ENCODE results near the gene DIO2.

The DIO2 gene

DNA sequence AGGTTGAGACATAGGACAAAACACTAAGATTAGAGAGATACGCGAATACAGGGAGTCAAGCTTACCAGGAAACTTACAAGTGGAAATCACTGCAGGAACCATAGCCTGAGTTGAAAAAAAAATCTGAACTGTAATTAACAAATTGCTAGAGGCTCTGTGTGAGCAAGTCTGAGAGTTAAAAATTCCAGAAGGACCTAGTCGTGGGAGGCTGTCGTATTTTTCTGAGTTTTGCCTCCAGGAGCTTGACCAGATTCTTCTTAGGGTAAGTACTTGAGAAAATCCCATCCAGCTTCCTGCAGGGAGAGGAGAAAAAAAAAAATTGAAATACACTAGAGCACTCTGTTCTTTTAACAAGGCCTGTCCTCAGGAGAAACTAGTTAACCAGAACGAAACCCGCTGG is 22.7 kb downstream of the DIO2 start:
- no peak overlapping the region for H2BK5ac ChIP-seq (ENCODE audit: low read depth, low read length, poor library complexity, severe bottlenecking)
- H3K9ac ChIP-seq (ENCODE audit: low read length), result no peak overlapping the region

GRCh38 chr14:80186301-80186800 is 25.0 kb downstream of the DIO2 start:
- H2BK15ac ChIP-seq (ENCODE audit: low read depth, poor library complexity, severe bottlenecking), result no peak overlapping the region
- H3K18ac ChIP-seq (ENCODE audit: low read depth in 1 of 2, low read length in 2 of 2), result no peak overlapping the region
- H4K8ac ChIP-seq (ENCODE audit: low read length), result no peak overlapping the region
- no peak overlapping the region for H3K4me3 ChIP-seq (ENCODE audit: insufficient read depth in 1 of 2, low read depth in 1 of 2, low read length in 2 of 2)
- no peak overlapping the region for H4K91ac ChIP-seq (ENCODE audit: low read length)
- 89% methylated on average over 8 of the region's 9 CpGs for WGBS
- no peak for DNase-seq
- no peaks in the 10 kb centered on the region for H3K36me3 ChIP-seq (ENCODE audit: control insufficient read depth in 1 of 2, insufficient read depth in 2 of 2, low read depth in 1 of 2, low read length in 2 of 2)
- H2BK120ac ChIP-seq (ENCODE audit: low read depth, low read length), result no peak overlapping the region
- H3K9ac ChIP-seq (ENCODE audit: low read length), result no peak overlapping the region
- H3K9me3 ChIP-seq (ENCODE audit: control insufficient read depth, low read length), result no peaks in the 10 kb centered on the region
- no peak overlapping the region for H2AFZ ChIP-seq (ENCODE audit: low read depth, low read length)
- H3K23ac ChIP-seq (ENCODE audit: low read length in 2 of 2), result no peak overlapping the region
- no peak overlapping the region for H2AK5ac ChIP-seq (ENCODE audit: low read length, severe bottlenecking)
- no peak overlapping the region for H3K27ac ChIP-seq (ENCODE audit: low read length, poor library complexity, severe bottlenecking)
- no peak overlapping the region for H3K14ac ChIP-seq (ENCODE audit: low read length in 2 of 2)
- H2BK5ac ChIP-seq (ENCODE audit: low read depth, low read length, poor library complexity, severe bottlenecking), result no peak overlapping the region
- H3K27me3 ChIP-seq (ENCODE audit: control insufficient read depth in 1 of 2, insufficient read depth in 1 of 2, low read length in 2 of 2), result no peaks in the 10 kb centered on the region
- no peaks in the 10 kb centered on the region for H3K4me1 ChIP-seq (ENCODE audit: control insufficient read depth, insufficient read depth, low read depth, low read length)
- no peak overlapping the region for H3K4ac ChIP-seq (ENCODE audit: low read depth in 1 of 2, low read length in 2 of 2)
- H3K79me1 ChIP-seq (replicated peaks; ENCODE audit: low read length, poor library complexity, severe bottlenecking), result no peaks in the 10 kb centered on the region
- no peak overlapping the region for H3K4me2 ChIP-seq (ENCODE audit: low read length, poor library complexity, severe bottlenecking)
- no peak overlapping the region for H2BK12ac ChIP-seq (ENCODE audit: low read length in 2 of 2)

More for the DNA sequence above, 22.7 kb downstream of the DIO2 start:
- Histone ChIP-seq H3K36me3 (ENCODE audit: control insufficient read depth in 1 of 2, insufficient read depth in 2 of 2, low read depth in 1 of 2, low read length in 2 of 2) (no peaks in the 10 kb centered on the region), H3K79me1 (replicated peaks; ENCODE audit: low read length, poor library complexity, severe bottlenecking) (no peaks in the 10 kb centered on the region), H2AK5ac (ENCODE audit: low read length, severe bottlenecking) (no peak overlapping the region), H3K23ac (ENCODE audit: low read length in 2 of 2) (no peak overlapping the region), H3K18ac (ENCODE audit: low read depth in 1 of 2, low read length in 2 of 2) (no peak overlapping the region), H2AFZ (ENCODE audit: low read depth, low read length) (no peak overlapping the region), H3K4me2 (ENCODE audit: low read length, poor library complexity, severe bottlenecking) (no peak overlapping the region), H2BK120ac (ENCODE audit: low read depth, low read length) (no peak overlapping the region), H3K4ac (ENCODE audit: low read depth in 1 of 2, low read length in 2 of 2) (no peak overlapping the region), H4K8ac (ENCODE audit: low read length) (no peak overlapping the region), H3K4me1 (ENCODE audit: control insufficient read depth, insufficient read depth, low read depth, low read length) (no peaks in the 10 kb centered on the region), H2BK15ac (ENCODE audit: low read depth, poor library complexity, severe bottlenecking) (no peak overlapping the region), H3K14ac (ENCODE audit: low read length in 2 of 2) (no peak overlapping the region), H3K4me3 (ENCODE audit: insufficient read depth in 1 of 2, low read depth in 1 of 2, low read length in 2 of 2) (no peak overlapping the region), H4K91ac (ENCODE audit: low read length) (no peak overlapping the region), H3K27me3 (ENCODE audit: control insufficient read depth in 1 of 2, insufficient read depth in 1 of 2, low read length in 2 of 2) (no peaks in the 10 kb centered on the region), H2BK12ac (ENCODE audit: low read length in 2 of 2) (no peak overlapping the region), H3K27ac (ENCODE audit: low read length, poor library complexity, severe bottlenecking) (no peak overlapping the region), H3K9me3 (ENCODE audit: control insufficient read depth, low read length) (no peaks in the 10 kb centered on the region)
- WGBS, result 89% methylated on average over 6 of the region's 6 CpGs
- DNase-seq, result no peak

GRCh38 chr14:80176893-80177292 is 34.4 kb downstream of the DIO2 start:
- no peaks in the 10 kb centered on the region for H3K9me3 ChIP-seq (ENCODE audit: control insufficient read depth, low read length)
- no peaks in the 10 kb centered on the region for H3K4me1 ChIP-seq (ENCODE audit: control insufficient read depth, insufficient read depth, low read depth, low read length)
- H3K4me2 ChIP-seq (ENCODE audit: low read length, poor library complexity, severe bottlenecking), result no peak overlapping the region
- H2AK5ac ChIP-seq (ENCODE audit: low read length, severe bottlenecking), result no peak overlapping the region
- H2BK5ac ChIP-seq (ENCODE audit: low read depth, low read length, poor library complexity, severe bottlenecking), result no peak overlapping the region
- H3K23ac ChIP-seq (ENCODE audit: low read length in 2 of 2), result no peak overlapping the region
- H2BK120ac ChIP-seq (ENCODE audit: low read depth, low read length), result no peak overlapping the region
- no peak overlapping the region for H2BK15ac ChIP-seq (ENCODE audit: low read depth, poor library complexity, severe bottlenecking)
- no peak overlapping the region for H4K91ac ChIP-seq (ENCODE audit: low read length)
- H3K18ac ChIP-seq (ENCODE audit: low read depth in 1 of 2, low read length in 2 of 2), result no peak overlapping the region
- no peak for DNase-seq
- no peak overlapping the region for H2BK12ac ChIP-seq (ENCODE audit: low read length in 2 of 2)
- no peak overlapping the region for H3K27ac ChIP-seq (ENCODE audit: low read length, poor library complexity, severe bottlenecking)
- no peak overlapping the region for H3K9ac ChIP-seq (ENCODE audit: low read length)
- H3K36me3 ChIP-seq (ENCODE audit: control insufficient read depth in 1 of 2, insufficient read depth in 2 of 2, low read depth in 1 of 2, low read length in 2 of 2), result no peaks in the 10 kb centered on the region
- H3K4me3 ChIP-seq (ENCODE audit: insufficient read depth in 1 of 2, low read depth in 1 of 2, low read length in 2 of 2), result no peak overlapping the region
- H3K14ac ChIP-seq (ENCODE audit: low read length in 2 of 2), result no peak overlapping the region
- no peak overlapping the region for H4K8ac ChIP-seq (ENCODE audit: low read length)
- no peaks in the 10 kb centered on the region for H3K79me1 ChIP-seq (replicated peaks; ENCODE audit: low read length, poor library complexity, severe bottlenecking)
- no peaks in the 10 kb centered on the region for H3K27me3 ChIP-seq (ENCODE audit: control insufficient read depth in 1 of 2, insufficient read depth in 1 of 2, low read length in 2 of 2)
- H2AFZ ChIP-seq (ENCODE audit: low read depth, low read length), result no peak overlapping the region
- no peak overlapping the region for H3K4ac ChIP-seq (ENCODE audit: low read depth in 1 of 2, low read length in 2 of 2)

DNA sequence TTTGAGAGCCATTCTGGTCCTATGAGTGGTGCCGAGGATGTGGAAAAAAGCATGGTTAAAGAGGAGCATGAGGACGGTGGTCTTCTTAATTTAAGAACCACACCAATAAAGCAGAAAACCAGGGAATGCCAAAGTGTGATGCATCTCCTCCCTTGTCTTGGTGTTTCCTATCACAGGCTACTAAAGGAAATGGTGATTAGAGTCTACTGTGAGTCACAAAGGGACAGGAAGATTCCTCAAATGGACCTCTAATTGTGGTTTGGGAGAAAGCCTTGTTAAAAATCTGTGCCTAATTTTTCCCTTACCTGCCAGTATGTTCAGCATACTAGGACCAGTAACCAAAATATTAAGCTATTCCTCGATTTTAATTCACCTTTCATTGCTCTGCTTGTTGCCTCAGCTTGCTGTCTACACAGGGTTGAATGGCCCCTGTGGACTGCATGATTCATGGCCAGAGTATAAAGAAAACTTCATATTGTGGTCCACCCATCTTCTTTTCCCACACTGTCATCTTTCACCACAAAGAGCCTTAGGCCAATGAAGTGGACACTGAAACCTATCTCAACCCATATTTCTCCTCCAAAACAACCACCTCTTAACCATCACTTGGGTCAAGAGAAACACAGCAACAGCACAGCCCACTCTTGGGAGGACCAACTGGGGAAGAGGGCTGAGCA is 38.8 kb downstream of the DIO2 start:
- Histone ChIP-seq H2BK120ac (ENCODE audit: low read depth, low read length) (no peak overlapping the region), H3K18ac (ENCODE audit: low read depth in 1 of 2, low read length in 2 of 2) (no peak overlapping the region), H3K79me1 (replicated peaks; ENCODE audit: low read length, poor library complexity, severe bottlenecking) (no peaks in the 10 kb centered on the region), H2BK5ac (ENCODE audit: low read depth, low read length, poor library complexity, severe bottlenecking) (no peak overlapping the region), H3K23ac (ENCODE audit: low read length in 2 of 2) (no peak overlapping the region), H4K91ac (ENCODE audit: low read length) (no peak overlapping the region), H3K27ac (ENCODE audit: low read length, poor library complexity, severe bottlenecking) (no peak overlapping the region), H3K4ac (ENCODE audit: low read depth in 1 of 2, low read length in 2 of 2) (no peak overlapping the region), H3K4me3 (ENCODE audit: insufficient read depth in 1 of 2, low read depth in 1 of 2, low read length in 2 of 2) (no peak overlapping the region), H2AFZ (ENCODE audit: low read depth, low read length) (no peak overlapping the region), H3K36me3 (ENCODE audit: control insufficient read depth in 1 of 2, insufficient read depth in 2 of 2, low read depth in 1 of 2, low read length in 2 of 2) (no peaks in the 10 kb centered on the region), H3K4me1 (ENCODE audit: control insufficient read depth, insufficient read depth, low read depth, low read length) (no peaks in the 10 kb centered on the region), H2AK5ac (ENCODE audit: low read length, severe bottlenecking) (no peak overlapping the region), H2BK15ac (ENCODE audit: low read depth, poor library complexity, severe bottlenecking) (no peak overlapping the region), H2BK12ac (ENCODE audit: low read length in 2 of 2) (no peak overlapping the region), H3K27me3 (ENCODE audit: control insufficient read depth in 1 of 2, insufficient read depth in 1 of 2, low read length in 2 of 2) (no peaks in the 10 kb centered on the region), H3K9ac (ENCODE audit: low read length) (no peak overlapping the region), H3K14ac (ENCODE audit: low read length in 2 of 2) (no peak overlapping the region), H3K9me3 (ENCODE audit: control insufficient read depth, low read length) (no peaks in the 10 kb centered on the region), H4K8ac (ENCODE audit: low read length) (no peak overlapping the region), H3K4me2 (ENCODE audit: low read length, poor library complexity, severe bottlenecking) (no peak overlapping the region)
- WGBS, result 67% methylated on average over 2 of the region's 3 CpGs
- no peak for DNase-seq

Data from mesenchymal stem cell (in vitro differentiated cells and primary cell).